PC-9 (cell line): ENCODE data around the gene PRR30. TPM values are rescaled to one million over a fixed set of nuclear protein-coding genes. Genes with fewer than 3 reads are reported as not detected.

Experiments used
- BruUV-seq: library from RNA; stranded (reverse); fragments of 400-500 nt; replicated peaks from 2 replicates; lab custom pipeline; 2021; lab: Mats Ljungman, UMichigan
- CTCF ChIA-PET: fragments of 300-600 bp; sonication (Branson Sonifier 250); formaldehyde crosslinking; loops from one replicate; lab custom pipeline; 2022; ENCODE audit warnings: antibody characterized with exemption; lab: Charles Lee
- POLR2A ChIA-PET: fragments of 300-600 bp; sonication (Branson Sonifier 250); formaldehyde crosslinking; loops from one replicate; lab custom pipeline; 2022; ENCODE audit warnings: antibody characterized with exemption; ENCODE audit not compliant: unreplicated experiment; lab: Charles Lee
- DNase-seq, 2 experiments: peaks; one replicate each; pipeline versions ENCODE4 v3.0.0 to v3.0.0-alpha.2; 2015 to 2022; ENCODE audit warnings: mixed read lengths in 1 of 2
- H2AFZ ChIP-seq: fragments of 200-600 bp; sonication (generic); 2 replicates; pipeline ENCODE4 v1.8.1; 2017; ENCODE audit warnings: antibody characterized with exemption
- H3F3A ChIP-seq: fragments of 200-600 bp; sonication (generic); 2 replicates; pipeline ENCODE4 v1.8.1; 2017; ENCODE audit warnings: antibody characterized with exemption, mild to moderate bottlenecking, low read depth; ENCODE audit not compliant: insufficient read depth
- H3K27ac ChIP-seq: fragments of 200-600 bp; sonication (generic); 2 replicates; pipeline ENCODE4 v1.6.1; 2016; ENCODE audit warnings: mixed run types
- H3K27me3 ChIP-seq: fragments of 200-600 bp; sonication (generic); 2 replicates; pipeline ENCODE4 v1.6.1; 2016; ENCODE audit warnings: low read depth, mixed run types; ENCODE audit not compliant: insufficient read depth
- H3K36me3 ChIP-seq: fragments of 200-600 bp; sonication (generic); 2 replicates; pipeline ENCODE4 v1.6.1; 2016; ENCODE audit warnings: low read depth, mixed run types
- H3K4me1 ChIP-seq: fragments of 200-600 bp; sonication (generic); replicated peaks from 2 replicates; pipeline ENCODE4 v1.6.1; 2016; ENCODE audit warnings: mixed run types; ENCODE audit not compliant: insufficient read depth
- H3K4me2 ChIP-seq: fragments of 200-600 bp; sonication (generic); 2 replicates; pipeline ENCODE4 v1.6.1; 2017; ENCODE audit warnings: mixed run types
- H3K4me3 ChIP-seq: fragments of 200-600 bp; sonication (generic); 2 replicates; pipeline ENCODE4 v1.6.1; 2016; ENCODE audit warnings: mixed run types
- H3K79me2 ChIP-seq: fragments of 200-600 bp; sonication (generic); 2 replicates; pipeline ENCODE4 v1.6.1; 2017; ENCODE audit warnings: low read depth, mixed run types
- H3K9me2 ChIP-seq: fragments of 200-600 bp; sonication (generic); 2 replicates; pipeline ENCODE4 v1.8.1; 2017; ENCODE audit warnings: mild to moderate bottlenecking; ENCODE audit not compliant: insufficient read depth
- H3K9me3 ChIP-seq: fragments of 200-600 bp; sonication (generic); 2 replicates; pipeline ENCODE4 v1.8.1; 2016; ENCODE audit warnings: low read depth; ENCODE audit not compliant: insufficient read depth
- H4K20me1 ChIP-seq: fragments of 200-600 bp; sonication (generic); 2 replicates; pipeline ENCODE4 v1.8.1; 2017; ENCODE audit not compliant: insufficient read depth
- CTCF ChIP-seq: fragments of 200-600 bp; sonication (generic); conservative IDR thresholded peaks from 2 replicates; pipeline ENCODE4 v1.6.1; 2017; ENCODE audit warnings: mixed run types, antibody characterized with exemption, mild to moderate bottlenecking, moderate library complexity
- EZH2 ChIP-seq: fragments of 200-600 bp; sonication (generic); IDR thresholded peaks from 2 replicates; pipeline ENCODE4 v1.8.0; 2017; ENCODE audit warnings: antibody characterized with exemption, low read depth
- intact Hi-C: fragments of 100-400 bp; cut with micrococcal nuclease; formaldehyde crosslinking; loops from one replicate; pipeline ENCODE4 v1.10.0; 2022; ENCODE audit not compliant: unreplicated experiment
- total RNA-seq: library from RNA; stranded (reverse); gene quantifications from 2 replicates; pipeline ENCODE4 v1.2.3, GENCODE V29; 2021

PRR30 gene
- total RNA-seq, 1 experiment from 2014 or later, result not detected

DNA sequence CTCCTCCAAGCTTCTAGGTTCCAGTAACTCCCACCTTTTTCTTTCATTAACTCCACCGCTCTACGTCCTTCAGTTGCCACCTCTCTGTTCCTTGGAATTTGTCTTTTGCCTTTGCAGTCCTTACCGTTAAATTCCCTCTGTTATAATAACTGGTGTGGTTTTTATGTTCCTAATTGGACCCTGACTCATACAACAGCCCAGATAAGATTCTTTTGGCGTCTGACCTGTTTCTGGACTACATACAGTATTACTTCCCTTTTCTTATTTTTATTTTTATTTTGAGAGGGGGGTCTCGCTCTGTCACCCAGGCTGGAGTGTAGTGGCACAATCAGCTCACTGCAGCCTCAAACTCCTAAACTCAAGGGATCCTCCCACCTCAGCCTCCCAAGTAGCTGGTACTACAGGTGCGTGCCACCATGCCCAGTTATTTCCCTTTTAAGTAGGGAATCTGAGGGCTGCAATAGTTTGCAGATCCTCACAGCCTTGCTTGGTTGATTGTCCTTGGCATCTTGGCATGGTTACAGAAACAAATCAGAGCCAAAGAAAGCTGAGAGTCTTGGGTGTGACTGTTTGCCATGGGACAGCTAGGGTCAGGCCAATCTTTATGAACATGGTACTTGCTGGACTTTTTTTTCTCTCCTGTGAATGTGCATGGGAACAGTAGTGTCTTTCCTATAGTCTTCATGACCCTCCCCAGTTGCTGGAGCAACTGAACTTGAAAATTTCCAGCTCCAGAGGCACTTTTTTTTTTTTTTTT, 31.5 kb upstream of the PRR30 start:
- no peak overlapping the region for H3K4me3 ChIP-seq
- no TSS peak for BruUV-seq
- H3F3A ChIP-seq, result no peaks in the 10 kb centered on the region
- no peak for DNase-seq
- no peaks in the 10 kb centered on the region for H4K20me1 ChIP-seq
- TF ChIP-seq EZH2 (no peak), CTCF (no peak)
- CTCF ChIA-PET, result interaction anchor here (0.6 to 0.7 kb wide), 3 partner anchors 37 to 132 kb away, joined by 3 to 18 read pairs (median 9); no protein-coding TSS in a partner anchor
- intact Hi-C loops, result no loop called here
- H3K4me2 ChIP-seq, result no peak overlapping the region
- no peaks in the 10 kb centered on the region for H3K36me3 ChIP-seq
- H3K9me2 ChIP-seq, result no peaks in the 10 kb centered on the region
- no peak overlapping the region for H3K27ac ChIP-seq
- POLR2A ChIA-PET, result interaction anchor here (0.5 kb wide), 1 partner anchor 123 kb away, joined by 22 read pairs; no protein-coding TSS in a partner anchor
- no peaks in the 10 kb centered on the region for H3K4me1 ChIP-seq
- no peak overlapping the region for H2AFZ ChIP-seq
- no peaks in the 10 kb centered on the region for H3K9me3 ChIP-seq
- peaks cover 17% of the 10 kb centered on the region; the same call in 1 of the 2 replicates for H3K27me3 ChIP-seq
- H3K79me2 ChIP-seq, result no peaks in the 10 kb centered on the region

- Histone ChIP-seq H3K4me3 (no peak overlapping the region), H3F3A (0 out of 2 replicates have a peak, but pooled peaks cover 5% of the 10 kb centered on the region), H3K27me3 (no peaks in the 10 kb centered on the region), H3K4me1 (0 out of 2 replicates have a peak, but pooled peaks cover 5% of the 10 kb centered on the region), H3K9me3 (no peaks in the 10 kb centered on the region; the same call in 1 of the 2 replicates), H3K36me3 (no peaks in the 10 kb centered on the region), H3K4me2 (no peak overlapping the region), H3K79me2 (no peaks in the 10 kb centered on the region), H3K27ac (no peak overlapping the region), H3K9me2 (no peaks in the 10 kb centered on the region), H2AFZ (no peak overlapping the region), H4K20me1 (no peaks in the 10 kb centered on the region)
- intact Hi-C loops, result no loop called here
- TF ChIP-seq EZH2 (no peak), CTCF (no peak)
- no TSS peak for BruUV-seq
- ChIA-PET CTCF (interaction anchor here (0.6 kb wide), 1 partner anchor 123 kb away, joined by 3 read pairs; no protein-coding TSS in a partner anchor), POLR2A (no interaction called here)
- no peak for DNase-seq
Observed at GRCh38 chr2:27164960-27165763, 26.0 kb upstream of the PRR30 start.
